MG63 (cell line): Measurements from ENCODE around the gene SPATA24. TPM values are rescaled to one million over a fixed set of nuclear protein-coding genes. Genes with fewer than 3 reads are reported as not detected.

Source experiments
- DNase-seq: peaks from one replicate; pipeline ENCODE4 v3.0.0-alpha.2; 2020
- H3K27me3 ChIP-seq: fragments of 250-450 bp; sonication (Bioruptor Pico); 2 replicates; pipeline ENCODE4 v1.5.1; 2020; ENCODE audit warnings: mild to moderate bottlenecking, moderate library complexity
- H3K36me3 ChIP-seq: fragments of 250-450 bp; sonication (Bioruptor Pico); 2 replicates; pipeline ENCODE4 v1.5.1; 2020; ENCODE audit warnings: mild to moderate bottlenecking, moderate library complexity
- H3K4me3 ChIP-seq: fragments of 250-450 bp; sonication (Bioruptor Pico); 2 replicates; pipeline ENCODE4 v1.5.1; 2020; ENCODE audit warnings: mild to moderate bottlenecking, moderate library complexity
- H3K9me3 ChIP-seq: fragments of 250-450 bp; sonication (Bioruptor Pico); 2 replicates; pipeline ENCODE4 v1.5.1; 2020; ENCODE audit warnings: mild to moderate bottlenecking, moderate library complexity
- total RNA-seq: library from RNA; depleted of rRNA; stranded (reverse); fragments of >200 nt; shearing (Covaris generic); gene quantifications from 2 replicates; pipeline ENCODE4 v1.2.3, GENCODE V29; 2014; ENCODE audit warnings: low replicate concordance

The SPATA24 gene
- total RNA-seq, 1 experiment from 2014 or later, result 9.7 TPM

- H3K4me3 ChIP-seq, result no peak overlapping the region
- no peaks in the 10 kb centered on the region; the same call in 1 of the 2 replicates for H3K27me3 ChIP-seq
- no peaks in the 10 kb centered on the region for H3K36me3 ChIP-seq
- DNase-seq, result no peak
- H3K9me3 ChIP-seq, result no peaks in the 10 kb centered on the region
Measured at GRCh38 chr5:139406963-139407362, 3.1 kb upstream of the SPATA24 start.

DNA sequence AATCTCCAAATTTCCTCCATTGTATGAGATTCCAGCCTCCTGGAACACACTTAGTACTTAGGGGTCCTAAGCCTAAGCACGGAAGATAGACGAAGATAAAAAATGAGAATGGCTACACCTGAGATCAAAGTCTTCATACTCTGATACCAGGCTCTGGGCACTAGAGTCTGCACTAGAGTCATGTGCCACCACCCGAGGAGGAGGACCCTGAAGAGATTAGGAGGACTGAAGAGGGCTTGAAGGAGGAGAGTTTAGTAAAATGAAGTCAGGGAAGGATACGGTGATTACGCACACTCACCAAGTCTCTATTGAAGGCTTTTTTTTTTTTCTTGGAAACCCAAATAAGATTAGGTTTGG, 573 bp upstream of the SPATA24 start:
- Histone ChIP-seq H3K27me3 (no peaks in the 10 kb centered on the region), H3K9me3 (no peaks in the 10 kb centered on the region), H3K36me3 (no peaks in the 10 kb centered on the region), H3K4me3 (peak overlapping the region; percentile 55)
- DNase-seq, result no peak

DNA sequence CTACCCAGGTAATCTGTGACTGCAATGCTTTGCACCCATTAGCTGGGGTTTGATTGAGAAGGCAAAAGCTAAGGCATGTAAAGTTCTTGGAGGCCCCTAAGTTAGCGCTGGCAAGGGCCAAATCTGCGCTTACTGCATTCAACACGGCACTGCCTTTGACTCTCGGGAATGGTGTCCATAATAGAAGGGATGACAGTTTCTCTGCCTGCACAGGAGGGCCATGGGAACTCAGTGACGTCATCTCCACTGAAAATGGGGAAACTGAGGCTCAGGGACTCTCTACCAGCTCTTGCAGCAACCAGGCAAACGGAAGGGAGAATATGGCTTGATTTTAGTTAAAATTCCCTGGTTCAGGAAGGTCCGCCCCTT, 487 bp downstream of the SPATA24 start:
- DNase-seq, result no peak
- H3K36me3 ChIP-seq, result no peaks in the 10 kb centered on the region
- no peaks in the 10 kb centered on the region for H3K27me3 ChIP-seq
- H3K9me3 ChIP-seq, result no peaks in the 10 kb centered on the region
- peak overlapping the region; percentile 55 for H3K4me3 ChIP-seq

DNA sequence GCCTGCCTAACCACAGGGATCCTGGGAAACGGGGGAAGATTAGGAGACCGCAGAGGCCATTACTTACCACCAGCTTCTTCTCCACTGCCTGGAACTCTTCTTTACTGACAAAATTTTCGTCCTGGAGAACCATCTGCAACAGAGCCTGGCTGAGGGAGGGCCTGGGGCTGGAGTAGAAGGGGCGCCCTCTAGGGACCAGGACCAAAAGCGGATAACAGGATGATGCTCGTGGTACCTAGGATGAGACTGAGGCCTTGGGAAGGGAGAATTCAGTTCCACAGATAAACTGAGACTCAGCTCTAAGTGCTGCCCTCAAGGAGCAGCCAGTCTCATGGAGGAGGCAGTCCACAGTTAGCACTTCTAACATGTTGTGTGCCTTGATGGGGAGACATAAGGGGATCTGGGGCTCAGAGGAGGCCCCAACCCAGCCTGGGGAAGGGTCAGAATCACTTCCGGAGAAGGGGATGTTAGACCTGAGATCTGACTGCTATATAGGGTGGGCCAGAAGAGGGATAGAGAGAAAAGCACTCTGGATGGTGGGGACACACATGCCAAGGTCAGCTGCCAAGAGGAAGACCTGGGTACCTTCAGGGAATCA, 1.2 kb downstream of the SPATA24 start:
- H3K27me3 ChIP-seq, result no peaks in the 10 kb centered on the region
- peak; percentile 45 for DNase-seq
- no peaks in the 10 kb centered on the region for H3K36me3 ChIP-seq
- no peaks in the 10 kb centered on the region for H3K9me3 ChIP-seq
- H3K4me3 ChIP-seq, result no peak overlapping the region

- no peaks in the 10 kb centered on the region for H3K27me3 ChIP-seq
- no peaks in the 10 kb centered on the region for H3K36me3 ChIP-seq
- no peak for DNase-seq
- H3K4me3 ChIP-seq, result no peak overlapping the region
- H3K9me3 ChIP-seq, result no peaks in the 10 kb centered on the region
Measured at GRCh38 chr5:139401546-139401945, 2.3 kb downstream of the SPATA24 start.

DNA sequence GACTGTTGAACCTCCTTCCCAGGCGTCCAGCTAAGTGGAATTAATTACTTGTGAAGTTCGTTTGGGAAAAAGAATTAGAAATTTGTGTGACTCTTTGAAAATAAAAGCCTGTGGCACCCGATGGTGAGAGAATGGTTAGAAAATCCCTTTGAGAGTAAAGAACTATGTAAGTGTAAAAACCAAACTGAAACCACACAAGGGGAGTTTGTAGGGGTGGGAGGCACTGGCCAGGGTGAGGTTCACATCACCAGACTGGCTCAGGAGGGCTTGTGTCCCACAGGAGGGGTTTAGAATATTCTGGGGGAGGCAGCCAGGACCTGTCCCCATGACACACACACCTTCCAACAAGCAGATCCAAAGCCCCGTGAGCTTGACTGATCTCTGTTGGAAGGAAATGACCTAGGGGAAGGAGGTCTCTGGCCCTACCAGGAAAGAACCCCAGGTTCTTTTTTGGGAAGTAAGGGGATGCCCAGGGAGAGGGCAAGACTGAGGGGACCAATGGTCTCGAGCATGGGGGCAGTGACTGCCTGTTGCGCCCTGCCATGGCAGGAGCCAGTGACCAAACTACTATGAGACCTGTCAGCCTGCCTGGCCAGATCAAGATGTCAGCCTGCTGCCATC, 4.3 kb downstream of the SPATA24 start:
- DNase-seq, result no peak
- H3K27me3 ChIP-seq, result no peaks in the 10 kb centered on the region
- no peaks in the 10 kb centered on the region for H3K36me3 ChIP-seq
- no peak overlapping the region for H3K4me3 ChIP-seq
- H3K9me3 ChIP-seq, result no peaks in the 10 kb centered on the region

DNA sequence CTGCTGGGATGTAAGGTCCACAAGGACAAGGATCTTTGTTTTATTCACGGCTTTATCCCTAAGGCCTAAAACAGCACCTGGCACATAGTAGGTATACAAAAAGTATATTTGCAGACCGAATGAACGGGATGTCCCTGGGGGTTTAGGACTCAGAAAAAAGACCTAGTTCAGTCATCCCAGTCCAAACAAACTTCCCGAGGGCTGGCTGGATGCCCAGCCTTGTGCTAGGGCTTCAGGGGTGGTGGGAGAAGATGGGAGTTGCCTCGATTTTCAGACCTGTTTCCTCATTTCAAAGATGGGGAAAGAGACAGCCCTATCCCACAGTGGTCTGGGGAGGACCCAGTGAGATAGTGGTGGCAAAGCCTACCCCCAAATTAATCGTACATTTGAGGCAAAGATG, 6.0 kb downstream of the SPATA24 start:
- DNase-seq, result peak; percentile 57
- Histone ChIP-seq H3K4me3 (no peak overlapping the region), H3K27me3 (no peaks in the 10 kb centered on the region), H3K36me3 (no peaks in the 10 kb centered on the region), H3K9me3 (no peaks in the 10 kb centered on the region)

DNA sequence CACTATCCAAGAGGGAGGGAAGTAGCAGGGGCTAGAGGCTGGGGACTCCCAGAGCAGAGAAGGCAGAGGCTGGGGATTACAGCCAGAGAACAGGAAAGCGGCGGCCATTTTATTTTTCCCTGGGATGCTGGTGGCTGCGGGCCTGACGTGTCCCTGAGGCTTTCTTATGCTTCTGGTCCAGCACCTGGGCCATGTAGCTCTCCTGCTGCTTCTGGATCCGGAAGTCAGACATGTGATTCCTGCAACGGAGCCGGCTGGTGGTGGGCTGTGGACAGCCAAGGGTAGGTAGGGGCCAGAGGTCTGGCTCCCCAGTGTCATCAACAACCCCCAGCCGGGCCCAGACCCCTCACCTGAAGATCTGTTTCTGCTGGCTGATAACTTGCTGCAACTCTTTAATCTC, 7.2 kb downstream of the SPATA24 start:
- H3K36me3 ChIP-seq, result no peaks in the 10 kb centered on the region
- no peaks in the 10 kb centered on the region for H3K27me3 ChIP-seq
- H3K9me3 ChIP-seq, result no peaks in the 10 kb centered on the region
- no peak overlapping the region for H3K4me3 ChIP-seq
- no peak for DNase-seq

DNA sequence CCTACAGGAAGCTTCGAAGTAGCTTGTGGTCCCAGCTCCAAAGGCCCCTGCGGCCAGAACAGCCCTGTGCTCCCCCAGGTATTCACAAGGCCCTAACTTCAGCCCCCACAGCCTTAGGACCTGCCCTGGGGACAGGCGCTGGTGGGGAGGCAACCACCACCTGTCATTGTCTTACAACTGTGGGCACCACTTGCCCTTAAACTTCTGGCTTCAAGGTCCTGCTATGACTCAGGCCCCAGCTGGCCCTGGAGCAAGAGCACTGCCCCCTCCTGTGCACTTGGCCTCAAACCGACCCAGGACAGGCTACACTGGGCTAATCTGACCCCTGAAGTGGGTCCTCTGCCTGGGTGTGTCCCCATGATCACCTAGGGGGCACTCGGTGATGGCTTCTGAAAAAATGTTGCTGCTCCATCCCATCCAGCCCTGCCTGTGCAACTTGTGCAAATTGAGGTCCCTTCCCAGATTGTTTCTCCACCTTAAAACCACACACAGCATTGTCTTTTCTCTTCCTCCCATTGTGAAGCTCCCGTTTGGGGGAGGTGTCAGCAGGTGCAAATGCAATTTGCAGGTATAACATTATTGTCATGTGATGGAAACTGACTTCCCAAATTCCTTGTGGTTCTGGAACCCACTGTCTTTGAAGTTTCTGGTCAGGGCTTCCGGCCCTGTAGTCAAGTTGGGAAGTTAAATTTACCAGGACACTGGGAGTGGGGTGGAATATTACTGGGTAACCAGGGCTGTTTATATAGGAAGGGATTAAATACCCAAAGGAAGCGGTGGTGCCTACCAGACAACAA, 7.8 kb downstream of the SPATA24 start:
- H3K36me3 ChIP-seq, result no peaks in the 10 kb centered on the region
- H3K27me3 ChIP-seq, result no peaks in the 10 kb centered on the region
- H3K4me3 ChIP-seq, result no peak overlapping the region
- H3K9me3 ChIP-seq, result no peaks in the 10 kb centered on the region
- peak; percentile 83 for DNase-seq

DNA sequence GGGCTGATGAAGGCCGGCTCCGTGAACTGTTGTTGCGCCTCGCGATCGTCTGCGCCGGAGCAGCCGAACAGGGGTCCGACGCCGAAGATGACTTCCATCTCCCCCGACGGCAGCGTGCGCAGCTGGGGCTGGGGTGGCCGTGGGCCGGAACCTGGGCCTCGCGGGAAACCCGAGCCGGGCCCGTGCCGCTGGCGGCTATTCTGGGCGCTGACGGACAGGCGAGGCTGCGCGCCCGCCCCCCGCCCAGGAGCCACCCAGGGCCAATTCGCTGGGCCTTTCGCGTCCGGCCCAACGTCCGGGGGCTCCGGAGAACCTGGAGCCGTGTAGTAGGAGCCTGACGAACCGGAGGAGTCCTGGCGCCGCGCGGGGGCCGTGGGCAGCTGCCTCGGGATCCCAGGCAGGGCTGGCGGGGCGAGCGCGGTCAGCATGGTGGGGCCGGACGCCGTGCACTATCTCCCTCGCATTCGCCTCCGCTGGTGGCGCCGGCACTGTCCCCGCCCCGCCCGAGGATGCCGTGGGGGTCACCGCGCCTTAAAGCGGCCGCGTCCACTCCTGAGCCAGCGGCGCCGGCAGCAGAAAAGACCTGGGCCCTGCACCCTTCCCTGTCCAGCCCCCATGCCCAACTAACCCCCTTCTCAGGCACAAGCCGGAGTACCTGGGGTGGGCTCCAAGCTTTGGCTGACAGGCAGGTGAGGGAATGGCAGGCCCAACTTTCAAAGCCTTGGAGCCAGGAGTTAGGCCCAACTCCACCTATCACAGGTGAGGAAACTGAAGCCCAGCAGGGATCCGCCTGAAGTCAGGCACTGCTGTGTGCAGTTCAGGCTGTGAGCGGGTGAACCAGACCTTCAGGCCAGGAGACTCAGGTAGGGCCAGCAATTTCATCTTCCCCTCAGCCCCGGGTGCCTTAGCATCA, 9.0 kb downstream of the SPATA24 start, which contains the start of gene PROB1:
TSS of gene PROB1 (minus strand) at position 451 of the 913 bp plus-strand sequence. CDS start at position 428, 23 bp downstream.
- H3K9me3 ChIP-seq, result no peaks in the 10 kb centered on the region
- H3K27me3 ChIP-seq, result no peaks in the 10 kb centered on the region
- no peak within 1 kb of the TSS for H3K4me3 ChIP-seq
- no peak for DNase-seq
- H3K36me3 ChIP-seq, result no peaks in the 10 kb centered on the region

GRCh38 chr5:139394123-139394653, 9.7 kb downstream of the SPATA24 start:
- DNase-seq, result no peak
- Histone ChIP-seq H3K4me3 (no peak overlapping the region), H3K27me3 (no peaks in the 10 kb centered on the region)

DNA sequence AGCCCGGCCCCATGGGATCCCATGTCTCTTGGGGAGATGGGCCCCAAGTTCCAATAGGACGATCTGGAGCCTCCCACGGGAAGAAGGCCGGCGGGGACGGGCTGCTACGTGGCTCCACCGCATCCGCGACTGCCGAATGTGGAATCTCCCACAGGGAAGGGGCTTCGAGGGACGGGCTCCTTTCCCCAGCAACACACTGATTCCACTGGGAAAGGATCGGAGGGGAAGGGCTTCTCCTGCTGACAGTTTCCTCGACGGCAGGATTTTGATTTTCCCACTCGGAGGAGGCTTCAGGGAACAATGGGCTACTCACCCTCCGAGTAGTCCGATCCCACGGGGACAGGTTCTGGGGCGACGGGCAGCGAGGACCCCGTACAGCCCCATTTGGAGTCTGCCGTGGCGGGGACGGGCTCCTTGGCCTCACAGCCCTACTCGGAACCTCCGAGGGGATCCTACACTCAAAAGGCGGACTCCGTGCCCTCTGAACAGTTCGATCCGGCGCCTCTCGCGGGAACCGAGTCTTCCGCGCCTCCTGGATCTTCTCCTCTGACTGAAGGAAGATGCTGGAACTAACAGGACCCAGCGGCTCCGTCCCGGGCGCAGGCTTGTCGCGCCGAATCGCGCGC, 10.3 kb downstream of the SPATA24 start:
- no peak for DNase-seq
- Histone ChIP-seq H3K36me3 (no peaks in the 10 kb centered on the region), H3K4me3 (no peak overlapping the region), H3K27me3 (no peaks in the 10 kb centered on the region), H3K9me3 (no peaks in the 10 kb centered on the region)

More at GRCh38 chr5:139394123-139394653, 9.7 kb downstream of the SPATA24 start:
- Histone ChIP-seq H3K9me3 (no peaks in the 10 kb centered on the region), H3K36me3 (no peaks in the 10 kb centered on the region)

- H3K4me3 ChIP-seq, result no peak overlapping the region
- H3K9me3 ChIP-seq, result no peaks in the 10 kb centered on the region
- H3K27me3 ChIP-seq, result no peaks in the 10 kb centered on the region
- no peaks in the 10 kb centered on the region for H3K36me3 ChIP-seq
- peak; percentile 68 for DNase-seq
Measured at GRCh38 chr5:139392678-139393496, 11.0 kb downstream of the SPATA24 start.

DNA sequence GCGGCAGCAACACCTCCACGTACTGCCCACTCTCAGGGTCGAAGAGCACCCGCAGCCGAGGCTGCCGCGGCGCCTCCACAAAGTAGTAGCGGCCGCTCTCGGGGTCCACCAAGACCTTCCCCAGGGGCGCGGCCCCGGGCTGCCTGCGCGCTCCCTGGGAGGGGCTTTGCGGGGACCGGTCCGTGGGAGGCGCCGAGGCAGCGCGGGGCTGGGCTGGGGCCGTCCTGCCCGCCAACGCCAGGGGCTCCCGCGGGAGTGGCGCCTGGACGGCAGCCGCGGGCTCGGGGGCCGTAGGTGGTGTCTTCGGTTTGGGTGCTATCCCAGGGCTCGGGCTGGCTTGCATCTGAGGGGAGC, 11.6 kb downstream of the SPATA24 start:
- H3K36me3 ChIP-seq, result no peaks in the 10 kb centered on the region
- no peak for DNase-seq
- H3K27me3 ChIP-seq, result no peaks in the 10 kb centered on the region
- no peaks in the 10 kb centered on the region for H3K9me3 ChIP-seq
- no peak overlapping the region for H3K4me3 ChIP-seq

DNA sequence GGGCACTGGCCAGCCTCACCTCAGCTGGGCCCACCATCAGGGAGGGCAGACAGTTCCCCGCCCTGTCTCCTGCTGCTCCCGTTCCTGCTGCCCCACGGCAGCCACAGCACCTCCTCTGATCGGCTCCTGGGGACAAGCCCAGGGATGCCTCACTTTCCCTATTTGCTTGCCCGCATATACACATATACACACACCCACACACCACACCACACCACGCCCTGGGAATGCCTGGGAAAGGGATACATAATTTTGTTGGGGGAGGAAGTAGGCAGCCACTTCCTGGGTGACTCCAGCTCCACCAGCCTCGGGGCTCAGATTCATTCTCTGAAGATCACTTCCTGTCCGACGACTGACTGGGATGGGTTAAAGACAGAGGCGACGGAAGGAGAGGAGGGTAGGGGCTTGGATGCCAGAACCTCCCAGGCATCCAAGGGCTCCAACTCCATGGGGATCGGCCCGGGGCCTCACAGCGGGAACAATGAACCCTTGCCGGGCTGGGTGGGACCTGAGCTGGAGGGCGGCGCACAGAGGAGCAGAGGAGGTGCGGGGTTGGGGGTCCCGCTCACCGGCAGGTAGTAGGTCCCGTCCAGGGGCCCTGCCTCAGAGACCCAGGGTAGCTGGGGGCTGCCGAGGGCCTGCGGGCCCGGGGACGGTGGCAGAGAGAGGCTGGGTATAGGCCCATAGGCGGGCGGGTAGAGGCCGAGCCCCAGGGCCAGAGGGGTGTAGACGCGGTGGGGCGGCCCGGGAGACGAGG, 12.1 kb downstream of the SPATA24 start:
- H3K4me3 ChIP-seq, result no peak overlapping the region
- no peaks in the 10 kb centered on the region for H3K9me3 ChIP-seq
- no peaks in the 10 kb centered on the region for H3K27me3 ChIP-seq
- DNase-seq, result peak; percentile 61
- H3K36me3 ChIP-seq, result no peaks in the 10 kb centered on the region
